Measurements from ENCODE around the gene SMCO2. TPM values are rescaled to one million over a fixed set of nuclear protein-coding genes. Genes with fewer than 3 reads are reported as not detected.

Gene SMCO2
- total and polyA plus RNA-seq, 2 of the 4 experiments (the other 2 are of a cell fraction): 0.19 TPM; not detected in 1

- no peak overlapping the region for H2BK20ac ChIP-seq (ENCODE audit: low read depth, low read length)
- ChIA-PET CTCF (no interaction called here), POLR2A (ENCODE audit: unreplicated experiment) (interaction anchor here (0.6 kb wide), 1 partner anchor 113 kb away, joined by 3 read pairs; no protein-coding TSS in a partner anchor)
- no peak overlapping the region for H4K5ac ChIP-seq (ENCODE audit: low read depth, low read length)
- H3K4me3 ChIP-seq (ENCODE audit: insufficient read depth, low read depth, low read length): no peak overlapping the region
- DNase-seq (no peak), ATAC-seq (ENCODE audit: low read depth) (no peak)
- H4K8ac ChIP-seq (ENCODE audit: low read depth in 2 of 2, low read length in 2 of 2): no peak overlapping the region
- no peak overlapping the region for H2AK9ac ChIP-seq (replicated peaks; ENCODE audit: low read depth, low read length, poor library complexity)
- no peaks in the 10 kb centered on the region for H3K9me3 ChIP-seq (ENCODE audit: control insufficient read depth, insufficient read depth, low read length)
- BruUV-seq (replicated peaks): no TSS peak
- no peak overlapping the region for H3K9ac ChIP-seq (ENCODE audit: low read depth, low read length)
- no peak overlapping the region for H3K4me2 ChIP-seq (ENCODE audit: low read depth, low read length)
- WGBS, 2 experiments (ENCODE audit: extremely low coverage in 2 of 2, insufficient read length in 1 of 2): no CpG with 5 or more reads among the region's 1 CpG
- H2AK5ac ChIP-seq (ENCODE audit: low read depth, low read length): no peak overlapping the region
- H3K79me1 ChIP-seq (ENCODE audit: low read depth in 1 of 2, low read length in 2 of 2): peaks cover 56 to 91% of the 10 kb centered on the region in 2 experiments
- no peak overlapping the region for H3K14ac ChIP-seq (replicated peaks; ENCODE audit: low read depth, low read length)
- no peak overlapping the region for H3K56ac ChIP-seq (ENCODE audit: extremely low read depth, insufficient read depth, low read length)
- H2BK5ac ChIP-seq (ENCODE audit: low read depth, low read length, poor library complexity, severe bottlenecking): no peak overlapping the region
- no peak overlapping the region for H2BK15ac ChIP-seq (ENCODE audit: low read depth, low read length)
- H3K23ac ChIP-seq (ENCODE audit: low read depth, low read length): no peak overlapping the region
- H3K36me3 ChIP-seq (ENCODE audit: control insufficient read depth, insufficient read depth, low read length): peaks cover 2% of the 10 kb centered on the region; the same call in 1 of the 2 replicates
- H4K91ac ChIP-seq (ENCODE audit: insufficient read depth, low read depth, low read length): no peak overlapping the region
- H2AFZ ChIP-seq (replicated peaks; ENCODE audit: low read length, poor library complexity): no peak overlapping the region
- H4K20me1 ChIP-seq (ENCODE audit: insufficient read depth, low read length): peaks cover 58% of the 10 kb centered on the region; the same call in 1 of the 2 replicates
- no peaks in the 10 kb centered on the region for H3K27me3 ChIP-seq (ENCODE audit: control insufficient read depth, insufficient read depth, low read length)
- no peak overlapping the region for H3K4ac ChIP-seq (ENCODE audit: low read depth, low read length)
- no peak overlapping the region for H2BK120ac ChIP-seq (ENCODE audit: low read depth, low read length)
- dilution Hi-C loops (cut with HindIII; ENCODE audit: low sequenced_read_pairs, unreplicated experiment): no loop called here
- no peak overlapping the region for H3K18ac ChIP-seq (ENCODE audit: low read depth, low read length)
- H3K9me1 ChIP-seq (ENCODE audit: insufficient read depth, low read length): peaks cover 19% of the 10 kb centered on the region
- in situ Hi-C loops (cut with MboI; ENCODE audit: low sequenced_read_pairs): no loop called here
- no peak overlapping the region for H3K27ac ChIP-seq (ENCODE audit: insufficient read depth, low read length)
- peaks cover 11% of the 10 kb centered on the region for H3K4me1 ChIP-seq (ENCODE audit: control insufficient read depth, insufficient read depth, low read length)
- intact Hi-C loops (cut with micrococcal nuclease): no loop called here
- TF ChIP-seq SMC3 (IDR thresholded peaks at IDR 0.05; ENCODE audit: low read depth, low read length) (no peak), CEBPB (IDR thresholded peaks at IDR 0.05; ENCODE audit: low read depth, low read length) (no peak), MAZ (IDR thresholded peaks at IDR 0.05; ENCODE audit: borderline replicate concordance, low read depth, low read length) (no peak), RAD21 (IDR thresholded peaks at IDR 0.05; ENCODE audit: low read length) (no peak), USF2 (IDR thresholded peaks at IDR 0.05; ENCODE audit: low read depth, low read length) (no peak), MAFK (IDR thresholded peaks at IDR 0.05; ENCODE audit: low read depth, low read length) (no peak), POLR2A (IDR thresholded peaks at IDR 0.05; ENCODE audit: low read depth, low read length) (no peak), ELK1 (IDR thresholded peaks at IDR 0.05; ENCODE audit: borderline replicate concordance, low read depth, low read length) (no peak), BHLHE40 (IDR thresholded peaks at IDR 0.05; ENCODE audit: low read depth, low read length) (no peak)
Measured at GRCh38 chr12:27534765-27535161, 88.2 kb downstream of the SMCO2 start.
